ENCODE data around the gene NME3. TPM values are rescaled to one million over a fixed set of nuclear protein-coding genes. Genes with fewer than 3 reads are reported as not detected.

NME3 gene
- total and polyA plus RNA-seq, 9 of the 15 experiments (the other 6 are each of a cell fraction or from before 2014, with no cell fraction given): 0.68 to 76.3 (median 11.5) TPM

GRCh38 chr16:1763521-1764511 is 7.5 kb downstream of the NME3 start (continued):
- TF ChIP-seq MNT (conservative IDR thresholded peaks at IDR 0.05) (0 out of 4 replicates have a peak, but pooled peaks of 1 of the 2 experiments have one; percentile 27), ZNF282 (CRISPR knock-in tag; IDR thresholded peaks at IDR 0.05) (no peak), FOXK1 (CRISPR knock-in tag; IDR thresholded peaks at IDR 0.05; ENCODE audit: borderline replicate concordance) (no peak), ZFP30 (CRISPR knock-in tag; IDR thresholded peaks at IDR 0.05; ENCODE audit: borderline replicate concordance) (no peak), ZBTB7A (IDR thresholded peaks at IDR 0.05; ENCODE audit: borderline replicate concordance, control insufficient read depth, low read depth, low read length) (no peak), E2F3 (CRISPR knock-in tag; IDR thresholded peaks at IDR 0.05) (no peak), MCM7 (IDR thresholded peaks at IDR 0.05) (no peak), ARNT (IDR thresholded peaks at IDR 0.05) (no peak)
- TF ChIP-seq, protein P1, sequence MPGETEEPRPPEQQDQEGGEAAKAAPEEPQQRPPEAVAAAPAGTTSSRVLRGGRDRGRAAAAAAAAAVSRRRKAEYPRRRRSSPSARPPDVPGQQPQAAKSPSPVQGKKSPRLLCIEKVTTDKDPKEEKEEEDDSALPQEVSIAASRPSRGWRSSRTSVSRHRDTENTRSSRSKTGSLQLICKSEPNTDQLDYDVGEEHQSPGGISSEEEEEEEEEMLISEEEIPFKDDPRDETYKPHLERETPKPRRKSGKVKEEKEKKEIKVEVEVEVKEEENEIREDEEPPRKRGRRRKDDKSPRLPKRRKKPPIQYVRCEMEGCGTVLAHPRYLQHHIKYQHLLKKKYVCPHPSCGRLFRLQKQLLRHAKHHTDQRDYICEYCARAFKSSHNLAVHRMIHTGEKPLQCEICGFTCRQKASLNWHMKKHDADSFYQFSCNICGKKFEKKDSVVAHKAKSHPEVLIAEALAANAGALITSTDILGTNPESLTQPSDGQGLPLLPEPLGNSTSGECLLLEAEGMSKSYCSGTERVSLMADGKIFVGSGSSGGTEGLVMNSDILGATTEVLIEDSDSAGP (CRISPR knock-in tag; IDR thresholded peaks at IDR 0.05): no peak
- TF ChIP-seq, protein P2, sequence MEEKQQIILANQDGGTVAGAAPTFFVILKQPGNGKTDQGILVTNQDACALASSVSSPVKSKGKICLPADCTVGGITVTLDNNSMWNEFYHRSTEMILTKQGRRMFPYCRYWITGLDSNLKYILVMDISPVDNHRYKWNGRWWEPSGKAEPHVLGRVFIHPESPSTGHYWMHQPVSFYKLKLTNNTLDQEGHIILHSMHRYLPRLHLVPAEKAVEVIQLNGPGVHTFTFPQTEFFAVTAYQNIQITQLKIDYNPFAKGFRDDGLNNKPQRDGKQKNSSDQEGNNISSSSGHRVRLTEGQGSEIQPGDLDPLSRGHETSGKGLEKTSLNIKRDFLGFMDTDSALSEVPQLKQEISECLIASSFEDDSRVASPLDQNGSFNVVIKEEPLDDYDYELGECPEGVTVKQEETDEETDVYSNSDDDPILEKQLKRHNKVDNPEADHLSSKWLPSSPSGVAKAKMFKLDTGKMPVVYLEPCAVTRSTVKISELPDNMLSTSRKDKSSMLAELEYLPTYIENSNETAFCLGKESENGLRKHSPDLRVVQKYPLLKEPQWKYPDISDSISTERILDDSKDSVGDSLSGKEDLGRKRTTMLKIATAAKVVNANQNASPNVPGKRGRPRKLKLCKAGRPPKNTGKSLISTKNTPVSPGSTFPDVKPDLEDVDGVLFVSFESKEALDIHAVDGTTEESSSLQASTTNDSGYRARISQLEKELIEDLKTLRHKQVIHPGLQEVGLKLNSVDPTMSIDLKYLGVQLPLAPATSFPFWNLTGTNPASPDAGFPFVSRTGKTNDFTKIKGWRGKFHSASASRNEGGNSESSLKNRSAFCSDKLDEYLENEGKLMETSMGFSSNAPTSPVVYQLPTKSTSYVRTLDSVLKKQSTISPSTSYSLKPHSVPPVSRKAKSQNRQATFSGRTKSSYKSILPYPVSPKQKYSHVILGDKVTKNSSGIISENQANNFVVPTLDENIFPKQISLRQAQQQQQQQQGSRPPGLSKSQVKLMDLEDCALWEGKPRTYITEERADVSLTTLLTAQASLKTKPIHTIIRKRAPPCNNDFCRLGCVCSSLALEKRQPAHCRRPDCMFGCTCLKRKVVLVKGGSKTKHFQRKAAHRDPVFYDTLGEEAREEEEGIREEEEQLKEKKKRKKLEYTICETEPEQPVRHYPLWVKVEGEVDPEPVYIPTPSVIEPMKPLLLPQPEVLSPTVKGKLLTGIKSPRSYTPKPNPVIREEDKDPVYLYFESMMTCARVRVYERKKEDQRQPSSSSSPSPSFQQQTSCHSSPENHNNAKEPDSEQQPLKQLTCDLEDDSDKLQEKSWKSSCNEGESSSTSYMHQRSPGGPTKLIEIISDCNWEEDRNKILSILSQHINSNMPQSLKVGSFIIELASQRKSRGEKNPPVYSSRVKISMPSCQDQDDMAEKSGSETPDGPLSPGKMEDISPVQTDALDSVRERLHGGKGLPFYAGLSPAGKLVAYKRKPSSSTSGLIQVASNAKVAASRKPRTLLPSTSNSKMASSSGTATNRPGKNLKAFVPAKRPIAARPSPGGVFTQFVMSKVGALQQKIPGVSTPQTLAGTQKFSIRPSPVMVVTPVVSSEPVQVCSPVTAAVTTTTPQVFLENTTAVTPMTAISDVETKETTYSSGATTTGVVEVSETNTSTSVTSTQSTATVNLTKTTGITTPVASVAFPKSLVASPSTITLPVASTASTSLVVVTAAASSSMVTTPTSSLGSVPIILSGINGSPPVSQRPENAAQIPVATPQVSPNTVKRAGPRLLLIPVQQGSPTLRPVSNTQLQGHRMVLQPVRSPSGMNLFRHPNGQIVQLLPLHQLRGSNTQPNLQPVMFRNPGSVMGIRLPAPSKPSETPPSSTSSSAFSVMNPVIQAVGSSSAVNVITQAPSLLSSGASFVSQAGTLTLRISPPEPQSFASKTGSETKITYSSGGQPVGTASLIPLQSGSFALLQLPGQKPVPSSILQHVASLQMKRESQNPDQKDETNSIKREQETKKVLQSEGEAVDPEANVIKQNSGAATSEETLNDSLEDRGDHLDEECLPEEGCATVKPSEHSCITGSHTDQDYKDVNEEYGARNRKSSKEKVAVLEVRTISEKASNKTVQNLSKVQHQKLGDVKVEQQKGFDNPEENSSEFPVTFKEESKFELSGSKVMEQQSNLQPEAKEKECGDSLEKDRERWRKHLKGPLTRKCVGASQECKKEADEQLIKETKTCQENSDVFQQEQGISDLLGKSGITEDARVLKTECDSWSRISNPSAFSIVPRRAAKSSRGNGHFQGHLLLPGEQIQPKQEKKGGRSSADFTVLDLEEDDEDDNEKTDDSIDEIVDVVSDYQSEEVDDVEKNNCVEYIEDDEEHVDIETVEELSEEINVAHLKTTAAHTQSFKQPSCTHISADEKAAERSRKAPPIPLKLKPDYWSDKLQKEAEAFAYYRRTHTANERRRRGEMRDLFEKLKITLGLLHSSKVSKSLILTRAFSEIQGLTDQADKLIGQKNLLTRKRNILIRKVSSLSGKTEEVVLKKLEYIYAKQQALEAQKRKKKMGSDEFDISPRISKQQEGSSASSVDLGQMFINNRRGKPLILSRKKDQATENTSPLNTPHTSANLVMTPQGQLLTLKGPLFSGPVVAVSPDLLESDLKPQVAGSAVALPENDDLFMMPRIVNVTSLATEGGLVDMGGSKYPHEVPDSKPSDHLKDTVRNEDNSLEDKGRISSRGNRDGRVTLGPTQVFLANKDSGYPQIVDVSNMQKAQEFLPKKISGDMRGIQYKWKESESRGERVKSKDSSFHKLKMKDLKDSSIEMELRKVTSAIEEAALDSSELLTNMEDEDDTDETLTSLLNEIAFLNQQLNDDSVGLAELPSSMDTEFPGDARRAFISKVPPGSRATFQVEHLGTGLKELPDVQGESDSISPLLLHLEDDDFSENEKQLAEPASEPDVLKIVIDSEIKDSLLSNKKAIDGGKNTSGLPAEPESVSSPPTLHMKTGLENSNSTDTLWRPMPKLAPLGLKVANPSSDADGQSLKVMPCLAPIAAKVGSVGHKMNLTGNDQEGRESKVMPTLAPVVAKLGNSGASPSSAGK (IDR thresholded peaks at IDR 0.05): peak; percentile 92
